HG03442 (cell line): ENCODE data around the gene ATL2.
"Not testable (repeated sequence)": the region's sequence is repeated elsewhere in the genome, so short reads cannot be mapped to it uniquely, and the experiment has no call there.

Experiments used
- ATAC-seq: cut with Tn5 transposase; IDR thresholded peaks from one replicate; pipeline ENCODE4 v1.9.1; 2021; ENCODE audit warnings: mild to moderate bottlenecking, moderate library complexity; ENCODE audit not compliant: unreplicated experiment

ATL2 gene

GRCh38 chr2:38394041-38394440 lies 17.0 kb upstream of the ATL2 start:
- ATAC-seq: no peak

DNA sequence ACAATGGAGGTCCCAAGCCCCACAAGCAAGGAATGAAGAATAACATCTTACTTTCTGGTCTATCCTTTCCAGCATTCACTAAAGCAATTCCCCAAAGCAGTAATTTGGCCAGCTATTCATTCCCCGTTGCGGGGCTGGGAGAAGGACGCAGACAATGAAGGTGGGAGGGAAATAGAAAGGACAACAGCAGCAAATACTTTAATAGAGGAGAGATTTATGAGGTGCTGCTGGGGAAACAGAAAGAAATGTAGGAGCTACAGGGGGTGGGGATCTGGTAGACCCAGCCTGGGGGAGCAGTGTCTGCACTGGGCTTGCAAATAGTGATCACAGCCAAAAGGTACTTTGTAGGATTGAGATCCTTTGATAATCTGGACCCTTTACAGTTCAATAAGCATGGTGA lies 13.9 kb upstream of the ATL2 start:
- ATAC-seq: no peak

- no peak for ATAC-seq
These were observed 10.8 kb upstream of the ATL2 start for GRCh38 chr2:38387887-38388286.

DNA sequence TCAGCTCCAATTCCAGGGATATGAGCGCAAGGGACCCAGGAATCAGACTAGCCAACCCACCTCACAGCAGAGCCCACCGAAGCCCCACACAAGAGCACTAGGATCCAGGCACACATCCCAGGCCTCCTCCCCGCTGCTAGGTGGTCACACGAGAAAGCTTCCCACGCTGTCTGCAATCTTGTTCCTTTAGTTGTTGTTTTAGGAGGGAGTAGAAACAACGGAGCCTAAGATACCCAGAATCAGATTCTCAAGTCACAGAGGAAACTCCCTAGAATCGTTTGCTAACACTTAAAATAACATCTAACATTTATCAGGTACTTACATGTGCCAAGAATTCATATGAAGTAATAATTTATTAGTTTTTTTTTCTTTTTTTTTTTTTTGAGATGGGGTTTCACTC lies 9.7 kb upstream of the ATL2 start:
- ATAC-seq: no peak

DNA sequence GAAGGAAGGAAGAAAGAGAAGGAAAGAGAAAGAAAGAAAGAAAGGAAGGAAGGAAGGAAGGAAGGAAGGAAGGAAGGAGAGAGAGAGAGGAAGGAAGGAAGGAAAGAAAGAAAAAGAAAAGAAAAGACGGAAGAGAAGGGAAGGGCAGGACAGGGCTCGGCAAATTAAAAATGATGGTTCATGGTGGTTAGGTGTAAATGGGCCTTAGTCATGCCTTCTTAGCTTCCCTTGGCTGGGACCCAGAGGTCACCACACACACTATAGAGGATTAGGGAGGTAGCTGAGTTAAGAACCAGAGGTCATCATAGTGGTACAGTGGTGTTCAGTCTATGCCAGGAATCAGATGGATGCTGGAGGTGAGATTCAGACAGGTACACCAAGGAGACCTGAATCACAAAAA lies 9.3 kb upstream of the ATL2 start:
- no peak for ATAC-seq

DNA sequence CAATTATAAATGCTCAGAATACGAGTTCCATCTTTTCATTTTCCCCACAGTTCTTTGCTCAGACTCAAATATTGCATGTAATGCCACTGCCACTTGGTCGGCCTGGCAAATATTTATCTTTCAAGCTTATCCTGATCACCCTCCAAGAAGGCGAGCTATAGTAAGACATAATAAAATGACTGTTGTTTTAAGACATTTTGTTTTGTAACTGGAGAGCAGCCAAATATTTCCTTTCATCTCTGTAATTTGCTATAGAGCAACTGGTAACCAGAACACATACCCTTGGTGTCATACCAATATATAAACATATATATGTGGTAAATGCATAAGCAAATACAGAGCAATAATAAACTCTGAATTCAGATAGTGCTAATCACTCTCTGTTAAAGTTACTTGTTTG lies 7.3 kb upstream of the ATL2 start:
- ATAC-seq: no peak

- not testable (repeated sequence) for ATAC-seq
These were observed 6.7 kb upstream of the ATL2 start for GRCh38 chr2:38383741-38384140.

DNA sequence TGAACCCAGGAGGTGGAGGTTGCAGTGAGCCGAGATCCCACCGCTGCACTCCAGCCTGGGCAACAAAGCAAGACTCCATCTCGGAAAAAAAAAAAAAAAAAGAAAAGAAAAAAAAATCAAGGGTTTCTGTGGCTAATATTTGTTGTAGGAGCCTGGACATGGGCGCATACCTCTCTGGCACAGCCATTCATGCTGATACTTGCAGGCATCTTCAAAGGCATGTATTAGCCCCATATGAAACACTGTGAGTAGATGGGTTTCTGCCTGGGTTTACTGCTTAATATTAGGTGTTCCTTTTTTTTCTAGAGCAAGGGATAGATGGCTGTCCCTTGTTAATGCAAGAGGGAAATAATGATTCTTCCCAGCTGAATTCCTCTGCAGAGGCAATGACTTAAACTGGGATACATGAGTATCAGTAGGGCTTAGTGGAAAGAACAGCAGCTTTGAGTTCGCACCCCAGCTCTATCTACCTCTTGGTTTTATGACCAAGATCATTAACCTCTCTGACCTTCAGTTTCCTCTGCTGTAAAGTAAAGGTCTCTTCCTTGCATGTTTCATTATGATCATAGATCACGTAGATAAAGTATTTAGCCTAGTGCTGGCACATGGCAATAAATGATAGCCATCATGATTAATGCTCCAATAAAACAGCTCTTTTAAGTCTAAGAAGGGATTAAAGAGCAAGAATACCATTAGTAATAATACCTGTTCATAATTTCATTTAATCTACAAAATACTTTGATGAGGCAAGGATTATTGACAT lies 4.5 kb upstream of the ATL2 start:
- no peak for ATAC-seq

DNA sequence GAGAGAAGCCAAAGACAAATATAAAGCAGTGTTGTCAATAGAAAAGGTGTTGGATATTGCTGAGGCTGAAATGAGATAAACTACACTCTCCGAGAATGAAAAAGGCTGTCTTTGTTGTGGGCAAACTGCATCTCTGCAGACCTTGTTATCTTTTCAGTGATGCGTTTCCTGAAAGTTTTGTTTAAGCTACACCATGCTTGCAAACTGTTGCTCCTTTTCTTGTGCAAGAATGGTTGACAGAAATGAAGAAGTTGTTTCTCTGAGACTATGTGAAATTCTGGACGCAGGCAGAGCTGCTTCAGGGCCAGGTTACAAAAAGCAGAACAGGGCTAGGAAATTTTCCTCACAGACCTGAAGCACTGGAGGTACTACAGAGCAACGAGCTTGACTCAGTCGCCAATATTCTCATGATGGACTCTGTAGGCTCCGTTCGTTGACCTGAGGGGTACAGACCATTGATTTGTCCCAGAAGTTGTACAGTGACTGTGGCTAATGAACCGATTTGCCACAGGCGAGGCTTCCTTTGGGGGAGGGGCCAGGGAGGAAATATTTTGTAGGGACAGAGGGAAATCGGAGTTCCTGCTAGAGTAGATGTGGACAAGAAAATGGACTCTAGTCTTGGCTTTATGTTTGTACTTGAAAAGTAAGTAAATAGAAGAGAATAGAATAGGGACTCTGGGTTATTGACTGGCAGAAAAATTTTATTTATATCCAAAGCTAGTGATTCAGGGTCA lies 3.5 kb upstream of the ATL2 start:
- ATAC-seq: no peak

DNA sequence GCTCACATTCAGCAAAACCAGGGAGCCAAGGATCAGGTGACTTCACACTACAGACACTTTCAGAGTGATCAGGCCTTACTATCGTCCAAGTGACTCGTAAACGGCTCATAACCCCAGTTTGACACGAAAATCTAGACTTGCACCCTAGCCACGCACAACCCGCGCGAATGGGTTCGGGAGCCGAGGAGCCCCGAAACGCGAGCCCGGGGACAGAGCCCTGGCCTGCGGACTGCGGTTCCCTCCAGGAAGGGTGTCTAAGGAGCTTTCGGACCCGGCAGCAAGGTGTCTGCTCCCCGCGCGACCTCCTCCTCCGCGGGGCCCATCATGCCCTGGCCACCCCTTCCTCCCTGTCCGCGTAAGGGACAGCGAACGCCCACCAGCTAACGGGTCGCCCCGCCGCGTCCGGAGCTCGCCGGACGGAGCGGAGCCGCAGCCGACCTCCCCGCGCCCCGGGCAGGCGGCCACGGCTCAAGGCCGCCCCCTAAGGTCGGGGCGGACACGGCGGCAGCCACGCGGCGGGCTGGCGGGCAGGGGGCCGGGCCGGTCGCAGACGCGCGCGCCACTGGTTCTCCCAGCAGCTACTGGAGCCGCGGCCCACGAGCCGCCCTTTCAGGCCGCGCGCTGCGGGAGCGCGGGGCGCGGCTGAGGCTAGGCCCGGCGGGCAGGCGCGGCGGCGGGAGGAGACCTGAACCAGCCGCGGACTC lies 575 bp downstream of the ATL2 start:
- peak; percentile 65 for ATAC-seq

DNA sequence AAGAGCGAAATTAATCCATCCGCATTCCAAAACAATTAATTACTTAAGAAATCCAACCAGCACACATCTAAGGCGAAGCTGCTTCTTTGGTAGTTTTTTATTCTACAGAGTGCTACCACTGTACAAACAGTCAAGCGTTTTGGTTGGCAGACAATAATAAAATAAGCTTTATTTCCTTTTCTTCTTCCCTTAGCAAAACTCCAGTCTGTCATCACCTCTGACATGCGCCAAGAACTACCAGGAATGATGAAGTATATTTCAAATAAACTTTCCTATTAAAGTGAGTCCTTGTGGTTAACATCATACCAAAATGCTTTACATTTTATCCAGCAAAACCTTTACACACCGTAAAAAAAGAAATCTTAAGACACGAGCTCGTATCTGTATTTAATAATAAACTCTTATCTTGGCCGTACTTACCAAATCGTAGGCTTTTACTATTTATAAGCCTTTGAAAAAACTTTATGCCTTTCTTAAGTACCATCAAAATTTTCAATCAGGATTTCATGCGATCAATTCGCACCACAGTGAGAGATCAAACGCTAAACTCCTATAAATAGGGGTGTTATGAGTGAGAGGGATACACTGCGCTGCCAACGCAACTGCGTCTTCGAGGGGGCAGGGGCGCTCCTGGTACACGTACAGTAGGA lies 1.3 kb downstream of the ATL2 start:
- ATAC-seq: peak; percentile 22

DNA sequence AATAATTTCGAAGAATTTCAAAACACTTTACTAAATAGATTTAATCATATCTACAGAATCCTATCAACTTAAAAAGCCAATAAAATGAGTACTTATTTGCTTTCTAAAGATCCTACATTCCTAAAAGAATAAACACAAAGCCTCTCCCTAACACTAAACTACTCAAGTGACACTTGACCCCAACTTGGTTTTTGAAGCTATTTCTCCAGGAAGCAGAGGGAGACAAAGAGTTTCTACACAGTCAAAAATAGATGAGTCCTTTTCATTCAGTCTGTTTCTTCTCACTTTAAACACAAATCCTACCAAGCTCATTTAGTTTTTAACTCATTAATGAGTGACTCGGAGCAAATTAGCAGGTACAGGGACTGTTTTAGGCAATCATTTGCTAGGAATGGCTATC lies 2.1 kb downstream of the ATL2 start:
- no peak for ATAC-seq

DNA sequence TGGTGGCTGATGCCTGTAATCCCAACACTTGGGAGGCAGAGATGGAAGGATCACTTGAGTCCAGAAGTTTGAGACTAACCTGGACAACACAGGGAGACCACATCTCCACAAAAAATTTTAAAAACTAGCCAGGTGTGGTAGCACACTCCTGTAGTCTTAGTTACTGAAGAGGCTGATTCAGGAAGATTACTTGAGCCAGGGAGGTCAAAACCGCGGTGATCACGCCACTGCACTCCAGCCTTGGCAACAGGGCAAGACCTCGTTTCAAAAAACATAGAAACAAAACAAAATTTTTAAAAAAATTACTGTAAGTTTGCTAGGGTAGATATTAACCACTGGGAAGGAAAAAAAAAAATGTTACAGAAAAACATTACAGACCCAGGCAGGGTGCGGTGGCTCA lies 5.8 kb downstream of the ATL2 start:
- ATAC-seq: no peak

DNA sequence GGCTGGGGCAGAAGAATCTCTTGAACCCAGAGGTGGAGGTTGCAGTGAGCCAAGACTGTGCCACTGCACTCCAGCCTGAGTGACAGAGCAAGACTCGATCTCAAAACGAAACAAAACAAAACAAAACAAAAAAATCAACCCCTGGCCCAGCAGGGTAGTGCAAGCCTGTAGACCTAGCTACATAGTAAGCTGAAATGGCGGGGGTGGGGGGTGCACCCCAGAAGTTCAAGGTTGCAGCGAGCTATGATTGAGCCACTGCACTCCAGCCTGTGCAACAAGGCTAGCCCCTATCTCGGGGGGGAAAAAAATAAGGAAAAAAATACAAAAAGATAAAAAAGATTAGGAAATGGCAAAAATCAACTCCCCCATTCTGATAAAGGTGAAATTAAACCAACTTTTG lies 6.4 kb downstream of the ATL2 start:
- ATAC-seq: no peak

- no peak for ATAC-seq
These were observed 14.8 kb downstream of the ATL2 start for GRCh38 chr2:38362232-38362631.

DNA sequence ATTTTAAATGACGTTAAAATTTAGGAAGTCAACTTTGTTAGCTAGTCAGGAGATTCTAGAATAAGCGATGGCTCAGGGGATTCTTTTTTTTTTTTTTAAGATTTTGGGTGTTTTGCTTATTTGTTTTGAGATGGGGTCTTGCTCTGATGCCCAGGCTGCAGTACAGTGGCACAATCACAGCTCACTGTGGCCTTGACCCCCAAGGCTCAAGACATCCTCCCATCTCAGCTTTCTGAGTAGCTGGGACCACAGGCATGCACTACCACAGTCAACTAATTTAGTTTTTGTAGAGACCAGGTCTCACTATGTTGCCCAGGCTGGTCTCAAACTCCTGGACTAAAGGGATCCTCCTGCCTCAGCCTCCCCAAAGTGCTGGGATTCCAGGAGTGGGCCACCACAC lies 16.9 kb downstream of the ATL2 start:
- no peak for ATAC-seq

DNA sequence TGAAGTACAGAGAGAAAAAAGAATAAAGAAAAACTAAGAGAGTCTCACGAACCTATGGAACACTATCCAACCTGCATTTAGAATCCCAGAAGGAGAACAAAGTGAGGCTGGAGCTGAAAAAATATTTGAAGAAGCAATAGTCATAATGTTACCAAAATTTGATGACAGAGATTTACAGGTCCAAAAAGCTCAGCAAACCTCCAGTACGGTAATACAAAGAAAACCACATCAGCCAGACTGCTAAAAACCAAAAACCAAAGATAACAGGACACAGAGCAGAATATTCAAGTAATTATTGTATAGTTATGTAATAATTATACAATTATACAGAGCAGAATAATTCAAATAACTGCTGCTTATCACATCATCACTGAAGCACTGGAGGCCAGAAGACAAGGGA lies 23.7 kb downstream of the ATL2 start:
- no peak for ATAC-seq

- ATAC-seq: no peak
These were observed 24.7 kb downstream of the ATL2 start for GRCh38 chr2:38352336-38352735.

DNA sequence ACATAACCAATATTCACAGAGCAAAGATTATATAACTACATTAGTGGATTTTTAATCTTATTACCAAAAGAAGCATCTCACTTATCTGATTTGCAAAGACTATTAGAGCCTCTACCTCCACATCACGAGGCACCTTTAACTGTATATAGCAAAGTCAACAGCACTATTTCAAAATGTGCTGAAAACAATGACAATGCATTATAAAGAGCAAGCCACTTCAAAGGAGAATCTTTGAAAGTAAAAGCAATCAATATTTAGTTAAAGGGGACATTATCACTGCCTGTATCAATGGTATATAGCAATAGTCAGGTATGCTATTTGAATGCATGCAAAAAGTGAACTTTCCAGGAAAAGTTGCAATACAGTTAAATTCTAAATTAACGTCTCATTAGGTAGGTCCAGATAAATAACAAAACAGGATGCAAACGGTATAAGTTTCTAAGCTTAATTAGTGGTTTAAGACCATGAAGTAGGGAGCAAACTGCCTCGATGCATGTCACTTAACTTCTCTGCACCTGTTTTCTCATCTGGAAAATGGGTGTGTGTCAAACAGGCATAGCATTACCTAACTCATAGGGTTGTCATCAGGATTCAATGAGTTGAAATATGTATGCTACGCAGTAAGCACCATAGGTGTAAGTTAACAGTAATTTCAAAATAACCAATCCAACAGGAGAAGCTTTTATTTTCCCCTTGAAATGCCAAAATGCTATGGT lies 31.6 kb downstream of the ATL2 start:
- ATAC-seq: no peak

GRCh38 chr2:38344813-38345212 lies 32.3 kb downstream of the ATL2 start:
- ATAC-seq: no peak

- no peak for ATAC-seq
These were observed 33.9 kb downstream of the ATL2 start for GRCh38 chr2:38343212-38343611.
